NOMO-1 treated with DMSO at 0.1 percent for 48 hours (cell line): Measurements from ENCODE around the gene EIF4E2.

Source experiments
- DNase-seq: peaks from one replicate; lab custom pipeline; 2025; ENCODE audit not compliant: unreplicated experiment; lab: John Stamatoyannopoulos, UW

Gene EIF4E2

GRCh38 chr2:232593982-232594381 is 43.5 kb downstream of the EIF4E2 start:
- DNase-seq = no peak

GRCh38 chr2:232597362-232598079 is 47.0 kb downstream of the EIF4E2 start:
- no peak for DNase-seq

- DNase-seq = no peak
These were observed 47.8 kb downstream of the EIF4E2 start for GRCh38 chr2:232598293-232598692.

- DNase-seq = no peak
These were observed 49.7 kb downstream of the EIF4E2 start for GRCh38 chr2:232600053-232600773.

GRCh38 chr2:232603283-232603682 is 52.8 kb downstream of the EIF4E2 start:
- DNase-seq = no peak

GRCh38 chr2:232604535-232604934 is 54.0 kb downstream of the EIF4E2 start:
- DNase-seq = no peak

- DNase-seq = no peak
These were observed 56.5 kb downstream of the EIF4E2 start for GRCh38 chr2:232607011-232607410.

- DNase-seq = no peak
These were observed 59.1 kb downstream of the EIF4E2 start for GRCh38 chr2:232609607-232610006.

- no peak for DNase-seq
These were observed 59.6 kb downstream of the EIF4E2 start for GRCh38 chr2:232610081-232610480.

GRCh38 chr2:232611061-232611460 is 60.6 kb downstream of the EIF4E2 start:
- DNase-seq = no peak

GRCh38 chr2:232611559-232612218 is 61.2 kb downstream of the EIF4E2 start:
- DNase-seq = peak; percentile 18

- DNase-seq = no peak
These were observed 63.1 kb downstream of the EIF4E2 start for GRCh38 chr2:232613538-232614134.

- no peak for DNase-seq
These were observed 64.8 kb downstream of the EIF4E2 start for GRCh38 chr2:232615339-232615738.
